Vagina (tissue), 2 donors: ENCODE measurements around the gene MAN2B2.

Experiments used
- POLR2A ChIP-seq, 2 donors: fragments of 450-650 bp; IDR thresholded peaks; one replicate each; pipeline ENCODE4 v1.6.1; 2017; ENCODE audit warnings: antibody characterized with exemption in 2 of 2, mild to moderate bottlenecking in 2 of 2, moderate library complexity in 2 of 2
- TF ChIP-seq, protein P1 (sequence below), 3 experiments: fragments of 450-650 bp in 2 of 3; fragments of 200-600 bp in 1 of 3; sonication (generic) in 1 of 3; IDR thresholded peaks; one replicate each; pipeline ENCODE4 v1.5.1; 2017 to 2019; ENCODE audit warnings: antibody characterized with exemption in 3 of 3, mild to moderate bottlenecking in 2 of 3, moderate library complexity in 2 of 3

DNA sequence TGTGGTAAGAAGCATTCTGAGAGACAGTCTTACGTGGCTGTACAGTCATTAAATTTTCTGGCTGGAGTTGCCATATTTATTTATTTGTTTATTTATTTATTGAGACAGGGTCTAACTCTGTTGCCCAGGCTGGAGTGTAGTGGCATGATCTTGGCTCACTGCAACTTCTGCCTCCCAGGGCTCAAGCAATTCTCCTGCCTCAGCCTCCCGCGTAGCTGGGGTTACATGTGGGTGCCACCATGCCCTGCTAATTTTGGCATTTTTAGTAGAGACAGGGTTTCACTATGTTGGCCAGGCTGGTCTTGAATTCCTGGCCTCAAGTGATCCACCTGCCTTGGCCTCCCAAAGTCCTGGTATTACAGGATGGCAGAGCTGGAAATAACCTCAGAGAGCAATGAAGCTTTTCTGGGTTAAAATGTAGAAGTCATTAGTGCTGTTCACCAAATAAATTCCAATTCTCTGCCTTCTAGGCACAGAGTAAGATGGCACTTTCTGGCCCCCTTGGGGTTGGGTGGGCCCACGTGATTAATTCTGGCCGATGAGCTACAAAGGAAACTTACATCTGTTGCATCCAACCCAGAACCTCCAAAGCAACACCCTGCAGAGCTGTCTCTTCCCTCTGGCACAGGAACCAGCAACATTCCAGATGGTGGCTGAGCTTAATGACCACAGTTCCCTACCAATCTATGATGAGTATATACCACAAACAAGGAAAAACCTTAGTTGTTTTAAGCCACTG, 70.0 kb downstream of the MAN2B2 start:
- no peak for TF ChIP-seq POLR2A (IDR thresholded peaks at IDR 0.05)
- TF ChIP-seq, protein P1, sequence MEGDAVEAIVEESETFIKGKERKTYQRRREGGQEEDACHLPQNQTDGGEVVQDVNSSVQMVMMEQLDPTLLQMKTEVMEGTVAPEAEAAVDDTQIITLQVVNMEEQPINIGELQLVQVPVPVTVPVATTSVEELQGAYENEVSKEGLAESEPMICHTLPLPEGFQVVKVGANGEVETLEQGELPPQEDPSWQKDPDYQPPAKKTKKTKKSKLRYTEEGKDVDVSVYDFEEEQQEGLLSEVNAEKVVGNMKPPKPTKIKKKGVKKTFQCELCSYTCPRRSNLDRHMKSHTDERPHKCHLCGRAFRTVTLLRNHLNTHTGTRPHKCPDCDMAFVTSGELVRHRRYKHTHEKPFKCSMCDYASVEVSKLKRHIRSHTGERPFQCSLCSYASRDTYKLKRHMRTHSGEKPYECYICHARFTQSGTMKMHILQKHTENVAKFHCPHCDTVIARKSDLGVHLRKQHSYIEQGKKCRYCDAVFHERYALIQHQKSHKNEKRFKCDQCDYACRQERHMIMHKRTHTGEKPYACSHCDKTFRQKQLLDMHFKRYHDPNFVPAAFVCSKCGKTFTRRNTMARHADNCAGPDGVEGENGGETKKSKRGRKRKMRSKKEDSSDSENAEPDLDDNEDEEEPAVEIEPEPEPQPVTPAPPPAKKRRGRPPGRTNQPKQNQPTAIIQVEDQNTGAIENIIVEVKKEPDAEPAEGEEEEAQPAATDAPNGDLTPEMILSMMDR (IDR thresholded peaks at IDR 0.05) = no peak
